SJSA1 (cell line): ENCODE results near the gene PDE7B. TPM values are rescaled to one million over a fixed set of nuclear protein-coding genes. Genes with fewer than 3 reads are reported as not detected.

Source experiments
- DNase-seq, 2 experiments: peaks; one replicate each; pipeline ENCODE4 v3.0.0-alpha.2; 2015 to 2020; ENCODE audit warnings: low spot score in 2 of 2, low read depth in 1 of 2
- H3K27ac ChIP-seq: fragments of 250-450 bp; sonication (Bioruptor Pico); 2 replicates; pipeline ENCODE4 v1.5.1; 2020; ENCODE audit warnings: mild to moderate bottlenecking, moderate library complexity
- H3K27me3 ChIP-seq: fragments of 250-450 bp; sonication (Bioruptor Pico); replicated peaks from 2 replicates; pipeline ENCODE4 v1.5.1; 2020; ENCODE audit warnings: mild to moderate bottlenecking, moderate library complexity
- H3K36me3 ChIP-seq: fragments of 250-450 bp; sonication (Bioruptor Pico); 2 replicates; pipeline ENCODE4 v1.5.1; 2020; ENCODE audit warnings: mild to moderate bottlenecking
- H3K4me1 ChIP-seq: fragments of 250-450 bp; sonication (Bioruptor Pico); replicated peaks from 2 replicates; pipeline ENCODE4 v1.6.1; 2021; ENCODE audit warnings: mild to moderate bottlenecking
- H3K4me3 ChIP-seq: fragments of 250-450 bp; sonication (Bioruptor Pico); 2 replicates; pipeline ENCODE4 v1.5.1; 2020; ENCODE audit warnings: mild to moderate bottlenecking
- H3K9me3 ChIP-seq: fragments of 250-450 bp; sonication (Bioruptor Pico); replicated peaks from 2 replicates; pipeline ENCODE4 v1.5.1; 2020; ENCODE audit warnings: mild to moderate bottlenecking
- total RNA-seq: library from RNA; depleted of rRNA; stranded (reverse); fragments of >200 nt; shearing (Covaris generic); gene quantifications from 2 replicates; pipeline ENCODE4 v1.2.3, GENCODE V29; 2014

PDE7B gene
- total RNA-seq, 1 experiment from 2014 or later, result not detected

GRCh38 chr6:135883536-135883935 lies 32.0 kb downstream of the PDE7B start:
- no peaks in the 10 kb centered on the region for H3K36me3 ChIP-seq
- peaks cover 12% of the 10 kb centered on the region; the same call in 1 of the 2 replicates for H3K4me1 ChIP-seq
- H3K27me3 ChIP-seq, result no peaks in the 10 kb centered on the region
- H3K9me3 ChIP-seq, result no peaks in the 10 kb centered on the region
- H3K27ac ChIP-seq, result no peak overlapping the region
- no peak overlapping the region for H3K4me3 ChIP-seq
- no peak for DNase-seq

DNA sequence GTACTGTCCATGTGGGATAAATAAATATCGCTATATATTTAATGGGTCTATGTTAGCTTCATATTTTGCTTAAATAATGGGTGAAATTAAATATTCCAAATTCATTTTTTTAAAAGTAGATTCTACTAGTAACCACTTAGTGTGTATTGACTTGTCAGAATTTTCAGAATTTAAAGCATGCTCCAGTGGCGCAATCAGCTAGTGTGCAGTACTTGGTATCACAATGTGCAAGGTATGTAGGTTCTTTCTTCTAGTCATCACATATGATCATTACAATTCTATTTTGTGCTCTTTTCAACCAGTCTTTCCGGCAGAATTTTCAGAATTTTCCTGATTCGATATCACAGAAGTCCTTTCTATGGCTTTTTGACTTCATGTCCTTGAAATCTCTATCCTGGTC lies 32.6 kb downstream of the PDE7B start:
- H3K27me3 ChIP-seq, result no peaks in the 10 kb centered on the region
- no peak overlapping the region for H3K4me3 ChIP-seq
- H3K36me3 ChIP-seq, result no peaks in the 10 kb centered on the region
- no peaks in the 10 kb centered on the region for H3K9me3 ChIP-seq
- H3K4me1 ChIP-seq, result peaks cover 12% of the 10 kb centered on the region; the same call in 1 of the 2 replicates
- no peak for DNase-seq
- no peak overlapping the region for H3K27ac ChIP-seq

GRCh38 chr6:135887069-135887468 lies 35.6 kb downstream of the PDE7B start:
- Histone ChIP-seq H3K4me3 (no peak overlapping the region), H3K9me3 (no peaks in the 10 kb centered on the region), H3K27me3 (no peaks in the 10 kb centered on the region), H3K36me3 (no peaks in the 10 kb centered on the region), H3K27ac (no peak overlapping the region), H3K4me1 (no peaks in the 10 kb centered on the region)
- DNase-seq, result no peak

GRCh38 chr6:135888818-135889217 lies 37.3 kb downstream of the PDE7B start:
- no peaks in the 10 kb centered on the region for H3K4me1 ChIP-seq
- no peak overlapping the region for H3K27ac ChIP-seq
- no peaks in the 10 kb centered on the region for H3K27me3 ChIP-seq
- H3K36me3 ChIP-seq, result no peaks in the 10 kb centered on the region
- no peak overlapping the region for H3K4me3 ChIP-seq
- no peaks in the 10 kb centered on the region for H3K9me3 ChIP-seq
- DNase-seq, result no peak

DNA sequence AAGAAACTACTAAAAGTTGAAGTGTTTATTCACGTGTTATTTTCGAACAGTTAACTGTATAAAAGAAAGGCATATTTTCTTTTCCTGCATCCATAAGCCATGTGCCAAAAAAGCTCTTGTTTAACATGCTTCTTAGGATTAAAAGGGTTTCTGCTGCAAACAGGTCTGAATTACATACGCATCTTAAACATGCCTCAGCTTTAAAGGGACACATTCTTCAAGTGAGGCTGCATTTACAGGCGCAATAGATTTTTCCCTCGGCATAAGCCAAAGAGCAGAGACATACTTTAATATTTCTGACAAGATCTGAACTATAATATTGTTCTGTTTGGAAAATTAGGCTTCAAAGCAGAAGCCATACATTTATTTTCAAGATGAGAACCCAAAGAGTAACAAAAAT lies 39.4 kb downstream of the PDE7B start:
- no peaks in the 10 kb centered on the region for H3K27me3 ChIP-seq
- DNase-seq, result no peak
- H3K36me3 ChIP-seq, result no peaks in the 10 kb centered on the region

DNA sequence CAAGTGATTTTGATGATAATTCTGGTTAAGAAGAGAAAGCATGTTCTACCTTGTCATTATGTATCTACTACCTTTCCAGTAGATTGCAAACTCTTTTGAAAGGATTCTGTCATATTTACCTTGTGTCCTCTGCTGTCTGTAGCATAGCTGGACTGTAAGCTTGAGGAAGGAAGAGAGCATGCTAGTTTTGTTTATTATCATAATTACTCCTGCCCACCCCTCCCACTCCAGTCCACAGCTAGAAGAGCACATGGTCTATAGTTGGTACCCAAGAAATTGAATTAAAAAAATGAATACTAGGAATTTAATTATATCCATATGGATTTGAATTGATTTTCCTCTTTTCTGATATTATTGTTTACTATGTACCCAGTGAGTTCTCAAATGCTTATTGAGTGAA lies 40.2 kb downstream of the PDE7B start:
- no peaks in the 10 kb centered on the region for H3K36me3 ChIP-seq
- no peak overlapping the region for H3K4me3 ChIP-seq
- no peak overlapping the region for H3K27ac ChIP-seq
- H3K4me1 ChIP-seq, result no peaks in the 10 kb centered on the region
- DNase-seq, result no peak
- H3K9me3 ChIP-seq, result no peaks in the 10 kb centered on the region
- no peaks in the 10 kb centered on the region for H3K27me3 ChIP-seq

More for the DNA sequence above, 39.4 kb downstream of the PDE7B start:
- Histone ChIP-seq H3K4me3 (no peak overlapping the region), H3K27ac (no peak overlapping the region), H3K9me3 (no peaks in the 10 kb centered on the region), H3K4me1 (no peaks in the 10 kb centered on the region)

DNA sequence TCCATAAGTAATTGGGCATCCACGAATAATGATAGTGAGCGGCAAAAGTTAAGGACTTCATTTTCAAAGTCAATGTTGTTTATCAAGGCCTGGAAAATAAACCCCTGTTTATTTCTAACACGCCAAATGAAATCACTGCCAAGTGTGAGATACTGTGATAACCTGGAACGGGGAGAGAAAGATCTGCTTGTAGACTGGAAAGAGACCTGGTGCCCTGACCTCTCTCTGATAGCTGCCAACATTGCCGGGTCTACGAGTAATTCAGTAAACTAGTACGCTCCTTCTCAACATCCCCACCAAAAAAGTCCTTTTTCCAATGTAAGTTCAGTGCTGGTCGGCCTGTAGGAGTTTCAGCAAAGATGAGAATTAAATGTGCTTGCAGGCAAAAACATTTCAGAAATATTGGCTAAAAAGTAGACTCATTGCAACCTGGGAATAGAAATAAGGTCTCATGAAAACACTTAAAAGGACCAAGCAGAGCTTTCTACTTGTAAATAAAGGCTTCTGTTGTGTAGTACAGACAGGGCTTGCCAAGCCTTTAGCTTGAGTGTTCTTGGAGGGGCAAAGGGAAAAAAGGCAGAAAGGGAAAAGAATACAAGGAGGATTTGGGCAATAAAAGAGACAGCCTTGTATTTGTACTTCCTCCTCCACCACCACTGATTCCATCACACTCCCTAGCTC lies 43.9 kb downstream of the PDE7B start:
- DNase-seq, result no peak
- no peaks in the 10 kb centered on the region for H3K36me3 ChIP-seq
- no peak overlapping the region for H3K4me3 ChIP-seq
- H3K9me3 ChIP-seq, result no peaks in the 10 kb centered on the region
- no peaks in the 10 kb centered on the region for H3K4me1 ChIP-seq
- no peaks in the 10 kb centered on the region for H3K27me3 ChIP-seq
- H3K27ac ChIP-seq, result no peak overlapping the region

DNA sequence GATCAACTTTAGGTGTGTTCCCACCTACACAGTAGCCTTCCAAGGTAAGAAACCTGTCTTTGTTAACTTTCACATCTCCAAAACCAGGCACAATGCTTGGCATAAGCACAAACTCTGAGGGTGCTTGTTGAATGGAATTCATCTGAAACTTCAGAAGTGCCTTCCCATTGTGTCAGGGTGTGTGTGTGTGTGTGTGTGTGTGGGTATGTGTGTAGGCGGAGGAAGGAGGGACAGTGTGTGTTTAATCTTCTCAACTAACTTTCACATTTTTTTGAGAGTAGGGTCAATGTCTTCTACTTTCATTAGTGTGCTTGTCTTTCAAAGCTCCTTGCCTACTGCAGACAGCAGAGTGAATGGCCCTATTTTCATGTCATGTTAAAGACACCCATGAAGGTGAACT lies 45.6 kb downstream of the PDE7B start:
- no peaks in the 10 kb centered on the region for H3K9me3 ChIP-seq
- no peaks in the 10 kb centered on the region for H3K36me3 ChIP-seq
- DNase-seq, result no peak
- H3K4me3 ChIP-seq, result no peak overlapping the region
- H3K27me3 ChIP-seq, result no peaks in the 10 kb centered on the region
- no peaks in the 10 kb centered on the region for H3K4me1 ChIP-seq
- no peak overlapping the region for H3K27ac ChIP-seq

GRCh38 chr6:135901774-135902524 lies 50.4 kb downstream of the PDE7B start:
- Histone ChIP-seq H3K27me3 (no peaks in the 10 kb centered on the region), H3K9me3 (no peaks in the 10 kb centered on the region), H3K36me3 (no peaks in the 10 kb centered on the region), H3K4me1 (peaks cover 2% of the 10 kb centered on the region), H3K4me3 (no peak overlapping the region), H3K27ac (no peak overlapping the region)
- DNase-seq, result no peak

- no peak overlapping the region for H3K4me3 ChIP-seq
- peaks cover 5% of the 10 kb centered on the region for H3K4me1 ChIP-seq
- no peaks in the 10 kb centered on the region for H3K36me3 ChIP-seq
- no peaks in the 10 kb centered on the region for H3K27me3 ChIP-seq
- H3K9me3 ChIP-seq, result no peaks in the 10 kb centered on the region
- no peak for DNase-seq
- H3K27ac ChIP-seq, result no peak overlapping the region
These were observed 51.3 kb downstream of the PDE7B start for GRCh38 chr6:135902756-135903331.

DNA sequence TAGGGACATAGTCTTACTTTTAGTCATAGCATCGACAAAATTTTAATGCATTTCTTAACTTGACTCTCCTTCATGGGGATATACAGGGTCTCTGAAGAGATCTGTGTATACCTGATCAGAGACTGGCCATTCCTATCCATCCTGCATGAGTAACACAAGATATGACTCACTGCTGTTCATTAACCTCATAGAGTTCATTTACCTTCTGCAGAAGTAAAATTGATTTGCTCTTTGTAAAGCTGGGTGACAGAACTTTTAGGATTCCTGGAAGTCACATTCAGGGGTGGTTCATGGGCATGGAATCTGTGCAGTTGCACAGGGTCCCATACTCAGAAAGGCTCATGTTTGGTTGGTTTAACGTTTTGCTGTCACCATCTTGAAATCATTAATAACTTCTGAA lies 53.2 kb downstream of the PDE7B start:
- H3K4me1 ChIP-seq, result peaks cover 5% of the 10 kb centered on the region
- H3K27ac ChIP-seq, result no peak overlapping the region
- DNase-seq, result no peak

DNA sequence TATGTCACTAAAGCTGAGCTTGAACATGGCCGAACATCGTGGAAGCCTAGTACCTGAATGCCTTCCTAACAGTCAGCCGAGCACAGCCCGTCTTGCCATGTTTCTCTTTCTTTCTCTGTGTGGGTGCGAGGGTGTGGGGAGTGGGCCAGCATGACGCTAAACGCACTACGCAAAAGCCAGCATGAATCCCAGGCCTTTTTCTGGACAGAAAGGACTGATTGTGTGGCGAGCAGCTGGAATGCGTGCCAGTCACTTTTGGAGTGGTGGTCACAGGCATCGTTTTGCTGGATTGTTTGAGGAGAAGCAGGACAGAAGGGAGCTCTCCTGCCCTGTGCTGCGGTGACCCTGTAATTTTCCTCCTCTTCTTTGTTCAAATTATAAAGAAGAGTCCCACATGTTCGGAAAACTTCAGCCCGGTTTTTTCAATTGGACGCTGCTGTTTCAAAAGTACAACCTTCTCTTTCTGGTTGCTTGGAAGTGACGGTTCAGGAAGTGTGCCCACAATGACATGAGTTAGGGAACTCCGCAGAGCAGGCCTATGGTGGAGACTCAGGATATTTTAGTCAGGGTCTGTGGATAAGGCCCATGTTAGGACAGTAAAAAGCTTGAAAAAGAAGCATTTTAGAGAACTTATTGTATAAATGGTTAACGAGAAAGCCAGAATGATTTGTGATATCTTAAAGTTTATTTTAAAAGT lies 54.3 kb downstream of the PDE7B start:
- Histone ChIP-seq H3K27ac (no peak overlapping the region), H3K4me3 (no peak overlapping the region), H3K36me3 (no peaks in the 10 kb centered on the region), H3K27me3 (no peaks in the 10 kb centered on the region), H3K9me3 (no peaks in the 10 kb centered on the region), H3K4me1 (peaks cover 5% of the 10 kb centered on the region)
- no peak for DNase-seq

More for the DNA sequence above, 53.2 kb downstream of the PDE7B start:
- no peaks in the 10 kb centered on the region for H3K36me3 ChIP-seq
- H3K4me3 ChIP-seq, result no peak overlapping the region
- no peaks in the 10 kb centered on the region for H3K9me3 ChIP-seq
- H3K27me3 ChIP-seq, result no peaks in the 10 kb centered on the region

DNA sequence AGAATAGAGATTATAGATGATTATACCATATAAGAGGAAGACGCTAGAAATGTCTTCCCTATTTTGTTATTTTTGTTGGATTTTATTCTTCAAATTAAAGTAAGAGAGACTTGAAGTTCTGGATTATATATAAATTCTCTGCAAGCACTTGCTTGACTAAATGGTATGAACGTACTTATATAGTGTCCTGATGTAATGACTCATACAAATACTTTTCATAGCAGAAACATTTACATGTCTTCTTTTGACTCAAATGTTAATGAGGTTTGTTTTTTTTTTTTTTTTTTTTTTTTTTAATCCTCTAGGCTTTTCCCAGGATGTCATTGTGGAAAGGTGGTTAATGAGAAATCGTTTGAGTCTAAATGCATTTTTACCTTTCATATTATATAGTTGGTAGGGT lies 55.0 kb downstream of the PDE7B start:
- H3K27me3 ChIP-seq, result no peaks in the 10 kb centered on the region
- peaks cover 5% of the 10 kb centered on the region for H3K4me1 ChIP-seq
- no peaks in the 10 kb centered on the region for H3K36me3 ChIP-seq
- DNase-seq, result no peak
- H3K9me3 ChIP-seq, result no peaks in the 10 kb centered on the region
- no peak overlapping the region for H3K4me3 ChIP-seq
- no peak overlapping the region for H3K27ac ChIP-seq

GRCh38 chr6:135906972-135907465 lies 55.5 kb downstream of the PDE7B start:
- DNase-seq, result no peak
- H3K36me3 ChIP-seq, result no peaks in the 10 kb centered on the region
- H3K4me3 ChIP-seq, result no peak overlapping the region
- peaks cover 5% of the 10 kb centered on the region for H3K4me1 ChIP-seq
- H3K27me3 ChIP-seq, result no peaks in the 10 kb centered on the region
- H3K27ac ChIP-seq, result no peak overlapping the region
- H3K9me3 ChIP-seq, result no peaks in the 10 kb centered on the region
